Neural cell (in vitro differentiated cells): ENCODE results near the gene TRIP6.

Source experiments
- EZH2 ChIP-seq: fragments of 200-600, 300-800 bp; shearing (Covaris generic), sonication (generic); IDR thresholded peaks from 2 replicates; pipeline ENCODE4 v1.6.1; 2014; ENCODE audit warnings: antibody characterized with exemption, low read length, borderline replicate concordance, mild to moderate bottlenecking; ENCODE audit not compliant: insufficient read depth, poor library complexity, severe bottlenecking
- TF ChIP-seq, protein P1 (sequence below): fragments of 450-650 bp; IDR thresholded peaks from 2 replicates; pipeline ENCODE4 v1.5.1; 2014; ENCODE audit warnings: antibody characterized with exemption, mild to moderate bottlenecking, moderate library complexity; ENCODE audit not compliant: poor library complexity, severe bottlenecking

DNA sequence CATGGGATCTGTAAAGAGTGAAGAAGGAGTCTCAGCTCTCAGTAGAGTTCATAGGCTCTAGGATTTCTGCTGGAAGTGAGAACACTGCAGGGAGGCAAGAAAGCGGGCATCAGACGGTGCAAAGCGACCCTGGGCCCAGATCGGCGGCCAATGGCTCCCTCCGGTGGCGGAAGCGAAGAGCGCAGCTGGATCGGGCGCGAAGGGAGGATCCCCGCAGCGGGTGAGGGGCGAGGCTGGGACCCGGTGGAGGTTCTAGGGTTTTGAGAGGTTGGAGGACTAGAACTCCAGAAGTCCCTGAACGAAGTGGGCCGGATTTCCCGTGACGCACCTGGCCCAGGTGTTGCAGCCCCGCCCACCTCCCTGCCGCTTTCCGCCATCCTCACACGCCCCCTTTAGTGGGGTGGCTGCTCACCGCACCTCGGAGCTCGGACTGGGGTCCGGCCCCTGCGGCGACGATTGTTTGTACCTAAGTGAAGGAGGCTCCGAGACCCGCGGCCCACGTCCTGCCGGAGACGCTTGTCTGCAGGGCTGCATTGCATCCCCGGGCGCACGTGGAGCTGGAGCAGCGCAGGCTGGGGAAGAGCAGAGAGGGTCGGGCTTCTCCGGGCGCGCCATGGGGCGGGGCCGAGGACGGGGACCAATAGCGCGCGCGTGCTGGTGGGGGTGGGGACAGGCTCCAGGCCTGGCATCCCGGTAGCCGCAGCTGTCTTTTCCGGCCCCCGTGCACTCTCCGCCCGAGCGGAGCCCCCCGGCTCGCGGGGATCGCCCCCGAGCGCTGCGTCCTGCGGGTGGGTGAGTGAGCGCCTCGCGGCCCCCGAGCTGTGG lies 14.9 kb upstream of the TRIP6 start, which contains the start of gene SLC12A9:
- TF ChIP-seq EZH2, result no peak
- TF ChIP-seq, protein P1, sequence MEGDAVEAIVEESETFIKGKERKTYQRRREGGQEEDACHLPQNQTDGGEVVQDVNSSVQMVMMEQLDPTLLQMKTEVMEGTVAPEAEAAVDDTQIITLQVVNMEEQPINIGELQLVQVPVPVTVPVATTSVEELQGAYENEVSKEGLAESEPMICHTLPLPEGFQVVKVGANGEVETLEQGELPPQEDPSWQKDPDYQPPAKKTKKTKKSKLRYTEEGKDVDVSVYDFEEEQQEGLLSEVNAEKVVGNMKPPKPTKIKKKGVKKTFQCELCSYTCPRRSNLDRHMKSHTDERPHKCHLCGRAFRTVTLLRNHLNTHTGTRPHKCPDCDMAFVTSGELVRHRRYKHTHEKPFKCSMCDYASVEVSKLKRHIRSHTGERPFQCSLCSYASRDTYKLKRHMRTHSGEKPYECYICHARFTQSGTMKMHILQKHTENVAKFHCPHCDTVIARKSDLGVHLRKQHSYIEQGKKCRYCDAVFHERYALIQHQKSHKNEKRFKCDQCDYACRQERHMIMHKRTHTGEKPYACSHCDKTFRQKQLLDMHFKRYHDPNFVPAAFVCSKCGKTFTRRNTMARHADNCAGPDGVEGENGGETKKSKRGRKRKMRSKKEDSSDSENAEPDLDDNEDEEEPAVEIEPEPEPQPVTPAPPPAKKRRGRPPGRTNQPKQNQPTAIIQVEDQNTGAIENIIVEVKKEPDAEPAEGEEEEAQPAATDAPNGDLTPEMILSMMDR, result peak; percentile 99
